ENCODE data around the gene EDNRA.

Gene EDNRA

DNA sequence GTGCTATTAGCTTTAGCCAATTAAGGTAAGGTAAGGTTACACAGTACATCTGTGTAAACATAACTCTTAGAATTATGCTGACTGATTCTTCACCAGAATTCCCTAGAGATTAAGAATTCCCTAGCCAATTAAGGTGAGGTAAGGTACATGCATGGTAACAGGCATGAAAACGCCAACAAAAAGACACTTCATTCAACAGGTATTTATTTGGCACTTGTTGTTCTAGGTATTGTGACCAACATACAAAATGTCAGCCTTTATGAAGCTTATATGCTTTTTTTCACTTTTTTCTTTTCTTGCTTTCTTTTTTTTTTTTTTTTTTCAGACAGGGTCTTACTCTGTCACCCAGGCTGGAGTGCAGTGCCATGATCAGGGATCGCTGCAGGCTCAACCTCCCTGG, 47.2 kb downstream of the EDNRA start:
- H3K4me2 ChIP-seq (ENCODE audit: low read length) = no peak overlapping the region
- TF ChIP-seq EZH2 (IDR thresholded peaks at IDR 0.05; ENCODE audit: borderline replicate concordance, low read length) = no peak
- TF ChIP-seq, protein P1, sequence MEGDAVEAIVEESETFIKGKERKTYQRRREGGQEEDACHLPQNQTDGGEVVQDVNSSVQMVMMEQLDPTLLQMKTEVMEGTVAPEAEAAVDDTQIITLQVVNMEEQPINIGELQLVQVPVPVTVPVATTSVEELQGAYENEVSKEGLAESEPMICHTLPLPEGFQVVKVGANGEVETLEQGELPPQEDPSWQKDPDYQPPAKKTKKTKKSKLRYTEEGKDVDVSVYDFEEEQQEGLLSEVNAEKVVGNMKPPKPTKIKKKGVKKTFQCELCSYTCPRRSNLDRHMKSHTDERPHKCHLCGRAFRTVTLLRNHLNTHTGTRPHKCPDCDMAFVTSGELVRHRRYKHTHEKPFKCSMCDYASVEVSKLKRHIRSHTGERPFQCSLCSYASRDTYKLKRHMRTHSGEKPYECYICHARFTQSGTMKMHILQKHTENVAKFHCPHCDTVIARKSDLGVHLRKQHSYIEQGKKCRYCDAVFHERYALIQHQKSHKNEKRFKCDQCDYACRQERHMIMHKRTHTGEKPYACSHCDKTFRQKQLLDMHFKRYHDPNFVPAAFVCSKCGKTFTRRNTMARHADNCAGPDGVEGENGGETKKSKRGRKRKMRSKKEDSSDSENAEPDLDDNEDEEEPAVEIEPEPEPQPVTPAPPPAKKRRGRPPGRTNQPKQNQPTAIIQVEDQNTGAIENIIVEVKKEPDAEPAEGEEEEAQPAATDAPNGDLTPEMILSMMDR (IDR thresholded peaks at IDR 0.05; ENCODE audit: low read length) = no peak
- H3K9ac ChIP-seq (ENCODE audit: low read length) = no peak overlapping the region
- H3K36me3 ChIP-seq (ENCODE audit: insufficient read depth, low read length) = no peaks in the 10 kb centered on the region
- H3F3A ChIP-seq (ENCODE audit: insufficient read depth, low read length) = no peaks in the 10 kb centered on the region
- H4K20me1 ChIP-seq (ENCODE audit: insufficient read depth, low read length) = no peaks in the 10 kb centered on the region
- no peaks in the 10 kb centered on the region for H3K27me3 ChIP-seq (ENCODE audit: insufficient read depth, low read length)
- no peaks in the 10 kb centered on the region for H3K9me2 ChIP-seq (ENCODE audit: low read depth, low read length)
- H3K79me2 ChIP-seq (ENCODE audit: insufficient read depth, low read length) = no peaks in the 10 kb centered on the region
- no peak overlapping the region for H3K27ac ChIP-seq (ENCODE audit: low read depth, low read length, poor library complexity, severe bottlenecking)
- no peaks in the 10 kb centered on the region for H3K9me3 ChIP-seq (ENCODE audit: low read length)
- H3K4me1 ChIP-seq (ENCODE audit: insufficient read depth, low read length, severe bottlenecking) = no peaks in the 10 kb centered on the region
- H2AFZ ChIP-seq (ENCODE audit: low read length) = no peak overlapping the region
- no peak overlapping the region for H3K4me3 ChIP-seq (ENCODE audit: low read depth, low read length, poor library complexity, severe bottlenecking)

DNA sequence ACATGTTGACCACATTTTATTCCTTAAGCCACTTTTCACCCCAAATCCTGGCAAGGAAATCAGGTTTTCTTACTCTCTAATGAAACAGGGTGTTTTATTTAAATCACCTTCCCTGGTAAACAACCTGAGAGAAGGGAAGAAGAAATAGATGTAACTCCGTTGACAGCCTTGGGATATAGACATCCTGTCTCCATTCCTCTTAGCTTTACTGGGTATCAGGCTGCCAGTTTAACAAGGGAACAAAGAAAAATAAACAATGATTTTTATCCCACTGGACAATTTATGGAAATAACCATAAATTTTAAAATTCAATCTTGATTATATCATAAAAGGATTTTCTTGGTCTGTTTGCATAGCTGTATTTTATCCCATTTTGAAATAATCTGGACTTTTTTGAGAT, 49.2 kb downstream of the EDNRA start:
- TF ChIP-seq, protein P1 (IDR thresholded peaks at IDR 0.05; ENCODE audit: low read length) = no peak
- H3K9me2 ChIP-seq (ENCODE audit: low read depth, low read length) = no peaks in the 10 kb centered on the region
- H3K79me2 ChIP-seq (ENCODE audit: insufficient read depth, low read length) = no peaks in the 10 kb centered on the region
- H4K20me1 ChIP-seq (ENCODE audit: insufficient read depth, low read length) = no peaks in the 10 kb centered on the region
- no peaks in the 10 kb centered on the region for H3K27me3 ChIP-seq (ENCODE audit: insufficient read depth, low read length)
- no peak overlapping the region for H3K27ac ChIP-seq (ENCODE audit: low read depth, low read length, poor library complexity, severe bottlenecking)
- no peak overlapping the region for H3K4me3 ChIP-seq (ENCODE audit: low read depth, low read length, poor library complexity, severe bottlenecking)
- no peak overlapping the region for H2AFZ ChIP-seq (ENCODE audit: low read length)
- H3K9ac ChIP-seq (ENCODE audit: low read length) = no peak overlapping the region
- no peaks in the 10 kb centered on the region for H3K36me3 ChIP-seq (ENCODE audit: insufficient read depth, low read length)
- H3K4me1 ChIP-seq (ENCODE audit: insufficient read depth, low read length, severe bottlenecking) = no peaks in the 10 kb centered on the region
- H3K9me3 ChIP-seq (ENCODE audit: low read length) = no peaks in the 10 kb centered on the region
- no peaks in the 10 kb centered on the region for H3F3A ChIP-seq (ENCODE audit: insufficient read depth, low read length)
- no peak overlapping the region for H3K4me2 ChIP-seq (ENCODE audit: low read length)

DNA sequence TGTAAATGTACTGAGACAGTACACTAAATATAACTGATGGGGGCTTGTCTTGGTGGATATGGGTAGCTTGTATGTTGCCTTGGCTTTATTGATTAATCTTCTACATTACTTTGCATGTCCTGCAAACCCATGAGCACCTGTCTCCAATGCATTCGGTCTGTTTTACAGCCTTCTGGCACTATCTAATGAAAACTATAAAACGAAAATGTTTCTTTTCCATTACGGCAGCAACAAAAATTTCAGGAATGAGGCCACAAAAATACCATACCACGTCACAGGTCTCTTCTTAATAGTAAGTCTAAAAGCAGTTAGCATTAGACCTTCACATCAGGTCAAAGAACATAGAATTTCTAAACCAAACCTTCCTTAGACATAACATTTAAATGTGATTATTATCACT, 49.8 kb downstream of the EDNRA start:
- Histone ChIP-seq H3K9me2 (ENCODE audit: low read depth, low read length) (no peaks in the 10 kb centered on the region), H3K27ac (ENCODE audit: low read depth, low read length, poor library complexity, severe bottlenecking) (no peak overlapping the region), H3K4me2 (ENCODE audit: low read length) (no peak overlapping the region), H3K27me3 (ENCODE audit: insufficient read depth, low read length) (no peaks in the 10 kb centered on the region), H3K4me3 (ENCODE audit: low read depth, low read length, poor library complexity, severe bottlenecking) (no peak overlapping the region), H3F3A (ENCODE audit: insufficient read depth, low read length) (no peaks in the 10 kb centered on the region), H3K9me3 (ENCODE audit: low read length) (no peaks in the 10 kb centered on the region), H3K9ac (ENCODE audit: low read length) (no peak overlapping the region), H3K36me3 (ENCODE audit: insufficient read depth, low read length) (no peaks in the 10 kb centered on the region), H4K20me1 (ENCODE audit: insufficient read depth, low read length) (no peaks in the 10 kb centered on the region), H3K79me2 (ENCODE audit: insufficient read depth, low read length) (no peaks in the 10 kb centered on the region), H3K4me1 (ENCODE audit: insufficient read depth, low read length, severe bottlenecking) (no peaks in the 10 kb centered on the region), H2AFZ (ENCODE audit: low read length) (no peak overlapping the region)
- TF ChIP-seq EZH2 (IDR thresholded peaks at IDR 0.05; ENCODE audit: borderline replicate concordance, low read length) = no peak
- TF ChIP-seq, protein P1 (IDR thresholded peaks at IDR 0.05; ENCODE audit: low read length) = no peak

All from OCI-LY1 (cell line).